Astrocyte (in vitro differentiated cells and primary cell): ENCODE results near the gene CPAMD8. TPM values are rescaled to one million over a fixed set of nuclear protein-coding genes. Genes with fewer than 3 reads are reported as not detected.
"Not testable (repeated sequence)": the region's sequence is repeated elsewhere in the genome, so short reads cannot be mapped to it uniquely, and the experiment has no call there.

Source experiments
- DNase-seq: peaks from one replicate; pipeline ENCODE4 v3.0.0-alpha.2; 2010; ENCODE audit warnings: low read depth
- FAIRE-seq: peaks from 2 replicates; lab custom pipeline; 2011; peaks lifted over from hg19 to GRCh38; lab: Jason Lieb, UNC
- H2AFZ ChIP-seq: 2 replicates; pipeline ENCODE4 v1.6.0; 2012; ENCODE audit warnings: low read depth, low read length, inconsistent platforms
- H3K27ac ChIP-seq: 2 replicates; pipeline ENCODE4 v1.5.1; 2011; ENCODE audit warnings: low read depth, low read length, inconsistent platforms
- H3K27me3 ChIP-seq: 2 replicates; pipeline ENCODE4 v1.6.0; 2011; ENCODE audit warnings: low read length, inconsistent platforms; ENCODE audit not compliant: insufficient read depth
- H3K36me3 ChIP-seq: 2 replicates; pipeline ENCODE4 v1.5.1; 2011; ENCODE audit warnings: low read length, inconsistent platforms; ENCODE audit not compliant: insufficient read depth
- H3K4me1 ChIP-seq: 2 replicates; pipeline ENCODE4 v1.5.1; 2011; ENCODE audit warnings: low read length, inconsistent platforms; ENCODE audit not compliant: insufficient read depth
- H3K4me2 ChIP-seq: 2 replicates; pipeline ENCODE4 v1.6.0; 2012; ENCODE audit warnings: low read length, inconsistent platforms
- H3K4me3 ChIP-seq: 2 replicates; pipeline ENCODE4 v1.5.1; 2011; ENCODE audit warnings: low read depth, mild to moderate bottlenecking, low read length, inconsistent platforms; ENCODE audit not compliant: insufficient read depth
- H3K79me2 ChIP-seq: 2 replicates; pipeline ENCODE4 v1.6.0; 2012; ENCODE audit warnings: mild to moderate bottlenecking, low read length, inconsistent platforms; ENCODE audit not compliant: insufficient read depth
- H3K9ac ChIP-seq: 2 replicates; pipeline ENCODE4 v1.6.0; 2012; ENCODE audit warnings: mild to moderate bottlenecking, low read length, inconsistent platforms
- H3K9me3 ChIP-seq: 2 replicates; pipeline ENCODE4 v1.5.1; 2012; ENCODE audit warnings: low read depth, mild to moderate bottlenecking, low read length, inconsistent platforms; ENCODE audit not compliant: insufficient read depth
- H4K20me1 ChIP-seq: 2 replicates; pipeline ENCODE4 v1.6.0; 2012; ENCODE audit warnings: low read length, inconsistent platforms; ENCODE audit not compliant: insufficient read depth
- H3K27ac Mint-ChIP-seq: one replicate; pipeline ENCODE4 v1.8.0; 2021; ENCODE audit warnings: mild to moderate bottlenecking, mixed read lengths; ENCODE audit not compliant: unreplicated experiment
- H3K27me3 Mint-ChIP-seq: one replicate; pipeline ENCODE4 v1.8.0; 2021; ENCODE audit warnings: low read depth, mixed read lengths; ENCODE audit not compliant: unreplicated experiment
- H3K36me3 Mint-ChIP-seq: one replicate; pipeline ENCODE4 v1.8.0; 2021; ENCODE audit warnings: low read depth, mixed read lengths; ENCODE audit not compliant: unreplicated experiment
- H3K4me1 Mint-ChIP-seq: one replicate; pipeline ENCODE4 v1.8.0; 2021; ENCODE audit warnings: low read depth, mixed read lengths; ENCODE audit not compliant: unreplicated experiment
- H3K4me3 Mint-ChIP-seq: one replicate; pipeline ENCODE4 v1.8.0; 2021; ENCODE audit warnings: mild to moderate bottlenecking, moderate library complexity, mixed read lengths; ENCODE audit not compliant: unreplicated experiment
- H3K9me3 Mint-ChIP-seq: one replicate; pipeline ENCODE4 v1.8.0; 2021; ENCODE audit warnings: mild to moderate bottlenecking, mixed read lengths; ENCODE audit not compliant: unreplicated experiment
- EZH2 ChIP-seq: IDR thresholded peaks from 2 replicates; pipeline ENCODE4 v1.6.1; 2012; ENCODE audit warnings: mild to moderate bottlenecking, low read length, inconsistent platforms; ENCODE audit not compliant: insufficient read depth
- total RNA-seq: library from RNA; stranded (reverse); gene quantifications from 2 replicates; pipeline ENCODE4 v1.2.1, GENCODE V29; 2021
- TF ChIP-seq, protein P1 (sequence below): IDR thresholded peaks from 2 replicates; pipeline ENCODE4 v1.5.1; 2011; ENCODE audit warnings: low read depth, mild to moderate bottlenecking, inconsistent platforms, low read length, moderate library complexity; ENCODE audit not compliant: insufficient read depth

The CPAMD8 gene
- total RNA-seq, 1 donor from 2014 or later: 1.9 TPM

- H3K27me3 ChIP-seq: no peaks in the 10 kb centered on the region
- FAIRE-seq: no peak
- H3K4me3 ChIP-seq: no peak overlapping the region
- TF ChIP-seq, protein P1, sequence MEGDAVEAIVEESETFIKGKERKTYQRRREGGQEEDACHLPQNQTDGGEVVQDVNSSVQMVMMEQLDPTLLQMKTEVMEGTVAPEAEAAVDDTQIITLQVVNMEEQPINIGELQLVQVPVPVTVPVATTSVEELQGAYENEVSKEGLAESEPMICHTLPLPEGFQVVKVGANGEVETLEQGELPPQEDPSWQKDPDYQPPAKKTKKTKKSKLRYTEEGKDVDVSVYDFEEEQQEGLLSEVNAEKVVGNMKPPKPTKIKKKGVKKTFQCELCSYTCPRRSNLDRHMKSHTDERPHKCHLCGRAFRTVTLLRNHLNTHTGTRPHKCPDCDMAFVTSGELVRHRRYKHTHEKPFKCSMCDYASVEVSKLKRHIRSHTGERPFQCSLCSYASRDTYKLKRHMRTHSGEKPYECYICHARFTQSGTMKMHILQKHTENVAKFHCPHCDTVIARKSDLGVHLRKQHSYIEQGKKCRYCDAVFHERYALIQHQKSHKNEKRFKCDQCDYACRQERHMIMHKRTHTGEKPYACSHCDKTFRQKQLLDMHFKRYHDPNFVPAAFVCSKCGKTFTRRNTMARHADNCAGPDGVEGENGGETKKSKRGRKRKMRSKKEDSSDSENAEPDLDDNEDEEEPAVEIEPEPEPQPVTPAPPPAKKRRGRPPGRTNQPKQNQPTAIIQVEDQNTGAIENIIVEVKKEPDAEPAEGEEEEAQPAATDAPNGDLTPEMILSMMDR: no peak
- TF ChIP-seq EZH2: no peak
- H3K9ac ChIP-seq: no peak overlapping the region
- no peak overlapping the region for H2AFZ ChIP-seq
- Mint-ChIP-seq H3K4me1 (no peaks in the 10 kb centered on the region), H3K27ac (no peak overlapping the region), H3K36me3 (no peaks in the 10 kb centered on the region), H3K4me3 (no peak overlapping the region), H3K9me3 (peaks cover 15% of the 10 kb centered on the region), H3K27me3 (peaks cover 9% of the 10 kb centered on the region)
- no peak for DNase-seq
- H4K20me1 ChIP-seq: no peaks in the 10 kb centered on the region
- no peaks in the 10 kb centered on the region for H3K4me1 ChIP-seq
- H3K4me2 ChIP-seq: no peak overlapping the region
- no peaks in the 10 kb centered on the region for H3K9me3 ChIP-seq
- H3K27ac ChIP-seq: no peak overlapping the region
- H3K79me2 ChIP-seq: no peaks in the 10 kb centered on the region
- H3K36me3 ChIP-seq: no peaks in the 10 kb centered on the region
Observed at GRCh38 chr19:16985403-16985802, 41.2 kb downstream of the CPAMD8 start.

DNA sequence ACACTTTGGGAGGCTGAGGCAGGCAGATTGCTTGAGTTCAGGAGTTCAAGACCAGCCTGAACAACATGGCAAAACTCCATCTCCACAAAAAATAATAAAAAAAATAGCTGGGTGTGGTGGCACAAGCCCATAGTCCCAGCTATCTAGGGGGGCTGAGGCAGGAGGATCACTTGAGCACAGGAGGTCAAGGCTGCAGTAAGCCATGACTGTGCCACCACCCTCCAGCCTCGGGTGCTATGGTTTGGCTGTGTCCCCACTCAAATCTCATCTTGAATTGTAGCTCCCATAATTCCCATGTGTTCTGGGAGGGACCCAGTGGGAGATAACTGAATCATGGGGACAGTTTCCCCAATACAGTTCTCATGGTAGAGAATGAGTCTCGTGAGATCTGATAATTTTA lies 44.0 kb downstream of the CPAMD8 start:
- not testable (repeated sequence) for H3K4me1 Mint-ChIP-seq, H3K9ac ChIP-seq, DNase-seq, H3K27ac Mint-ChIP-seq, H2AFZ ChIP-seq, H4K20me1 ChIP-seq, H3K27ac ChIP-seq, H3K4me3 ChIP-seq, H3K36me3 ChIP-seq, H3K4me3 Mint-ChIP-seq, H3K4me1 ChIP-seq, FAIRE-seq, H3K27me3 ChIP-seq, H3K36me3 Mint-ChIP-seq, H3K9me3 ChIP-seq, H3K4me2 ChIP-seq, H3K79me2 ChIP-seq
- Mint-ChIP-seq H3K27me3 (peaks cover 18% of the 10 kb centered on the region), H3K9me3 (peaks cover 15% of the 10 kb centered on the region)

DNA sequence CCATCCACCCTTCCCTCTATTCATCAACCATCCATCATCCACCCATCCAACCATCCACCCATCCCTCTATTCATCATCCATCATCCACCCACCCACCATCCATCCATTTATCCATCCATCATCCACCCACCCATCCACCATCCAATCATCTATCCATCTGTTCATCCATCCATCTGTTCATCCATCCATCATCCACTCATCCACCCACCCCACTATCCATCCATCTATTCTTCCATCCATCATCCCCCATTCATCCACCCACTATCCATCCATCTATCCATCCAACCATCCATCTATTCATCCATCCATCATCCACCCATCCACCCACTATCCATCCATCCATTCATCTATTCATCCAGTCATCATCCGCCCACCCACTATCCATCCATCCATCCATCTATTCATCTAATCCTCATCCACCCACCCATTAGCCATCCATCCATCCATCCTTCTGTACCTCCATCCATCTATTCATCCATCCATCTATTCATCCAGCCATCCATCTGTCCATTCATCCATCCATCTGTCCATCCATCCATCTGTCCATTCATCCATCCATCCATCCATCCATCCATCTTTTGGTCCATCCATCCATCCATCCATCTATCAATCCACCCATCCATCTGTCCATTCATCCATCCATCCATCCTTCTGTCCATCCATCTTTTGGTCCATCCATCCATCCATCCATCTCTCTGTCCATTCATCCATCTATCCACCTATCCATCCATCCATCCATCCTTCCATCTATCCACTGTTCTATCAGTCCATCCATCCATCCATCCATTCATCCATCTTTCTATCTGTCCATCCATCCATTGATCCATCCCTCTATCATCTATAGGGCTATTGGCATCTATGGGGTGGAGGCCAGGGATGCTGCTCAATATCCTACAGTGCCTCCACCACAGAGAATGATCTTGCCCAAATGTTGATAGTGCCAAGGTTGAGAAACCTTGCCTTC lies 47.5 kb downstream of the CPAMD8 start:
- Mint-ChIP-seq H3K4me1 (no peaks in the 10 kb centered on the region), H3K36me3 (no peaks in the 10 kb centered on the region), H3K27me3 (peaks cover 27% of the 10 kb centered on the region), H3K9me3 (peaks cover 9% of the 10 kb centered on the region), H3K4me3 (no peak overlapping the region), H3K27ac (no peak overlapping the region)
- Histone ChIP-seq H3K9me3 (no peaks in the 10 kb centered on the region), H3K27ac (no peak overlapping the region), H2AFZ (no peak overlapping the region), H4K20me1 (no peaks in the 10 kb centered on the region), H3K27me3 (no peaks in the 10 kb centered on the region), H3K4me3 (no peak overlapping the region), H3K4me2 (no peak overlapping the region), H3K4me1 (no peaks in the 10 kb centered on the region), H3K36me3 (no peaks in the 10 kb centered on the region), H3K9ac (no peak overlapping the region), H3K79me2 (no peaks in the 10 kb centered on the region)
- no peak for TF ChIP-seq EZH2
- TF ChIP-seq, protein P1: no peak
- no peak for FAIRE-seq
- DNase-seq: no peak
